GM12878 (cell line): ENCODE measurements around the gene TPST1. TPM values are rescaled to one million over a fixed set of nuclear protein-coding genes. Genes with fewer than 3 reads are reported as not detected.

ENCODE experiments used
- ATAC-seq: fragments of 200-7000 bp; cut with Tn5 transposase; 3 replicates; pipeline ENCODE4 v1.9.1; 2020; ENCODE audit warnings: mild to moderate bottlenecking, moderate library complexity
- BruUV-seq: library from RNA; stranded (reverse); fragments of 400-500 nt; replicated peaks from 2 replicates; lab custom pipeline; 2021; lab: Mats Ljungman, UMichigan
- CTCF ChIA-PET: fragments of 300-600 bp; sonication (Branson Sonifier 250); formaldehyde crosslinking; extraction: SDS; loops from one replicate; lab custom pipeline; 2021; ENCODE audit warnings: inconsistent platforms; lab: Yijun Ruan, JAX
- POLR2A ChIA-PET: fragments of 350-600 bp; formaldehyde crosslinking; extraction: SDS; loops from one replicate; lab custom pipeline; 2021; ENCODE audit warnings: inconsistent platforms; lab: Charles Lee
- RAD21 ChIA-PET: fragments of 300-600 bp; sonication (Branson Sonifier 250); formaldehyde crosslinking; loops from one replicate; lab custom pipeline; 2023; ENCODE audit warnings: antibody characterized with exemption; ENCODE audit not compliant: unreplicated experiment; lab: Charles Lee
- SMC1A ChIA-PET: fragments of 300-600 bp; sonication (Branson Sonifier 250); formaldehyde crosslinking; loops from one replicate; lab custom pipeline; 2023; ENCODE audit not compliant: unreplicated experiment, uncharacterized antibody; lab: Charles Lee
- DNase-seq: peaks from one replicate; pipeline ENCODE4 v3.0.0-alpha.2; 2011; ENCODE audit warnings: low read depth, low spot score
- FAIRE-seq: peaks from 3 replicates; lab custom pipeline; 2011; peaks lifted over from hg19 to GRCh38; lab: Jason Lieb, UNC
- H2AFZ ChIP-seq: 2 replicates; pipeline ENCODE4 v1.6.0; 2011; ENCODE audit warnings: low read depth, low read length, control low read depth; ENCODE audit not compliant: control insufficient read depth
- H3K27ac ChIP-seq: 2 replicates; pipeline ENCODE4 v1.5.1; 2011; ENCODE audit warnings: control low read depth; ENCODE audit not compliant: control insufficient read depth, insufficient read depth
- H3K27me3 ChIP-seq, 2 experiments: replicated peaks in 1 of 2; 2 replicates each; pipeline versions ENCODE4 v1.6.0 to v1.6.1; 2011; ENCODE audit warnings: low read length in 1 of 2; ENCODE audit not compliant: control insufficient read depth in 2 of 2, insufficient read depth in 2 of 2
- H3K36me3 ChIP-seq, 2 experiments: 2 replicates each; pipeline ENCODE4 v1.5.1; 2011; ENCODE audit warnings: low read length in 1 of 2; ENCODE audit not compliant: control insufficient read depth in 2 of 2, insufficient read depth in 2 of 2
- H3K4me1 ChIP-seq: 2 replicates; pipeline ENCODE4 v1.6.1; 2011; ENCODE audit warnings: mild to moderate bottlenecking, low read length, moderate library complexity, mixed read lengths; ENCODE audit not compliant: control insufficient read depth, insufficient read depth
- H3K4me2 ChIP-seq: 2 replicates; pipeline ENCODE4 v1.6.0; 2011; ENCODE audit warnings: control low read depth; ENCODE audit not compliant: control insufficient read depth, insufficient read depth
- H3K4me3 ChIP-seq: fragments of 200-600 bp; sonication (generic); 2 replicates; pipeline ENCODE4 v1.5.1; 2016
- H3K79me2 ChIP-seq: 2 replicates; pipeline ENCODE4 v1.6.0; 2011; ENCODE audit warnings: low read length; ENCODE audit not compliant: control insufficient read depth, insufficient read depth
- H3K9ac ChIP-seq: 2 replicates; pipeline ENCODE4 v1.8.0; 2011; ENCODE audit warnings: low read length, control low read depth, mixed read lengths; ENCODE audit not compliant: control insufficient read depth, insufficient read depth
- H3K9me3 ChIP-seq: replicated peaks from 3 replicates; pipeline ENCODE4 v1.5.1; 2011; ENCODE audit warnings: mild to moderate bottlenecking, low read length; ENCODE audit not compliant: control insufficient read depth, insufficient read depth
- H4K20me1 ChIP-seq: 2 replicates; pipeline ENCODE4 v1.6.0; 2011; ENCODE audit not compliant: control insufficient read depth, insufficient read depth
- BMI1 ChIP-seq: fragments of 450-650 bp; IDR thresholded peaks from 2 replicates; pipeline ENCODE4 v1.6.1; 2016; ENCODE audit warnings: mild to moderate bottlenecking, moderate library complexity, borderline replicate concordance
- CREM ChIP-seq: IDR thresholded peaks from 2 replicates; pipeline ENCODE4 v1.6.1; 2014; ENCODE audit warnings: antibody characterized with exemption, low read depth
- FOXK2 ChIP-seq: fragments of 450-650 bp; IDR thresholded peaks from 2 replicates; pipeline ENCODE4 v1.6.1; 2017; ENCODE audit warnings: mild to moderate bottlenecking, moderate library complexity
- GABPA ChIP-seq: IDR thresholded peaks from 2 replicates; pipeline ENCODE4 v1.6.1; 2014; ENCODE audit warnings: antibody characterized with exemption, low read depth, mild to moderate bottlenecking, inconsistent platforms
- JUNB ChIP-seq: IDR thresholded peaks from 2 replicates; pipeline ENCODE4 v1.6.1; 2016; ENCODE audit warnings: antibody characterized with exemption, mild to moderate bottlenecking
- NR2F1 ChIP-seq: fragments of 450-650 bp; conservative IDR thresholded peaks from 2 replicates; pipeline ENCODE4 v1.6.1; 2017; ENCODE audit warnings: mild to moderate bottlenecking
- RBBP5 ChIP-seq: fragments of 200-600 bp; sonication (generic); conservative IDR thresholded peaks from 2 replicates; pipeline ENCODE4 v1.6.1; 2016
- SMARCA5 ChIP-seq: fragments of 450-650 bp; IDR thresholded peaks from 2 replicates; pipeline ENCODE4 v1.6.1; 2017; ENCODE audit warnings: mild to moderate bottlenecking
- YY1 ChIP-seq: IDR thresholded peaks from 2 replicates; pipeline ENCODE4 v1.6.1; 2011; ENCODE audit warnings: low read depth, mild to moderate bottlenecking, low read length
- ZNF217 ChIP-seq: fragments of 450-650 bp; IDR thresholded peaks from 2 replicates; pipeline ENCODE4 v1.6.1; 2017; ENCODE audit warnings: antibody characterized with exemption, mild to moderate bottlenecking
- WGBS: methylation state at CpG from one replicate; pipeline ENCODE4 v1.1.6; 2016; ENCODE audit warnings: low lambda C conversion rate; ENCODE audit not compliant: insufficient replicate concordance, insufficient coverage; ENCODE audit errors: missing lambda C conversion rate; 5-methylcytosine and 5-hydroxymethylcytosine counted together
- in situ Hi-C: fragments of 300-500 bp; cut with MboI; formaldehyde crosslinking; loops from 9 replicates; pipeline ENCODE4 v1.14.3; 2018; ENCODE audit warnings: mixed read lengths
- intact Hi-C: fragments of 100-400 bp; cut with micrococcal nuclease; formaldehyde crosslinking; loops from one replicate; pipeline ENCODE4 v1.14.2; 2022; ENCODE audit not compliant: unreplicated experiment
- polyA plus RNA-seq, 11 experiments: library from polyadenylated mRNA; depleted of rRNA in 4 of 11; unstranded in 6 of 11; stranded (reverse) in 5 of 11; fragments of >200 nt; fragmentation: Nextera tagmentation in 4 of 11; fragmentation: Illumina TruSeq in 1 of 11; extraction: Ambion mirVana in 4 of 11; extraction: Trizol in 1 of 11; gene quantifications; 1 replicate in 1 of 11; 2 replicates in 10 of 11; pipeline versions ENCODE4 v1.2.1 to v1.2.3, GENCODE V29; 2011 to 2016; ENCODE audit warnings: inconsistent platforms in 2 of 11, missing spikeins in 2 of 11, low read depth in 1 of 11
- total RNA-seq, 4 experiments: library from RNA; depleted of rRNA in 3 of 4; stranded (reverse); fragments of >200 nt in 3 of 4; fragmentation: Illumina TruSeq in 1 of 4; extraction: Trizol in 1 of 4; gene quantifications; 2 replicates each; pipeline versions ENCODE4 v1.2.1 to v1.2.3, GENCODE V29; 2013 to 2021
- TF ChIP-seq, protein P1 (sequence below): fragments of 450-650 bp; IDR thresholded peaks from 2 replicates; pipeline ENCODE4 v1.6.1; 2016; ENCODE audit warnings: mild to moderate bottlenecking, moderate library complexity, borderline replicate concordance
- TF ChIP-seq, protein P2 (sequence below): fragments of 150-350 bp; IDR thresholded peaks from 2 replicates; pipeline ENCODE4 v1.6.1; 2014; ENCODE audit warnings: mild to moderate bottlenecking, low read depth, low read length
- TF ChIP-seq, protein P3 (sequence below): fragments of 450-650 bp; IDR thresholded peaks from 2 replicates; pipeline ENCODE4 v1.6.1; 2017; ENCODE audit warnings: antibody characterized with exemption, mild to moderate bottlenecking, moderate library complexity

TPST1 gene
- total and polyA plus RNA-seq, 10 of the 15 experiments (the other 5 are each of a cell fraction or from before 2014, with no cell fraction given): 1.1 to 10.6 (median 7.5) TPM

DNA sequence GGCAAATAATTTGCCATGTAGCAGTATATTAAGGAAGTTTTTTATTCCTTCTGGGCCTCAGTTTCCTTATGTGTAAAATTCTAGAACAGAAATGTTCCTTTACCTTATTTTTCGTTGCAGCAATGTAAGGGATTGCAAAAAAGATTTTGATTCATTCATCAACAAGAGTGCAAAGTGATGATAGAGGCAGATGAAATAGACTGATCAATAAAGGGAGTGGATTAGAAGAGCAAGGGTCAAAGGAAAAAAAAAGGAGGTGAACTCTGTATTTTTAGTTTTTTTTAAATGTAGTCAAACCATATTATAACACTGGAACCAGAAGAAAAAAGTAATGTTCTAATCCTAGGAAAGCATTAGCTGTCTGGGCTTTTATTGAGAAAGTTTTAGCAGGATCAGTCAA lies 14.7 kb downstream of the TPST1 start:
- 29% methylated on average over 1 of the region's 1 CpG for WGBS
- no peaks in the 10 kb centered on the region for H3K4me1 ChIP-seq
- ChIA-PET RAD21 (no interaction called here), CTCF (no interaction called here), POLR2A (no interaction called here), SMC1A (no interaction called here)
- H3K9me3 ChIP-seq: no peaks in the 10 kb centered on the region
- H3K4me2 ChIP-seq: no peak overlapping the region
- no peak overlapping the region for H2AFZ ChIP-seq
- H3K79me2 ChIP-seq: no peaks in the 10 kb centered on the region
- intact Hi-C loops (no loop called here), in situ Hi-C loops (no loop called here)
- no TSS peak for BruUV-seq
- no peak for FAIRE-seq
- H3K4me3 ChIP-seq: no peak overlapping the region
- H3K9ac ChIP-seq: no peak overlapping the region
- no peaks in the 10 kb centered on the region for H3K27me3 ChIP-seq
- no peaks in the 10 kb centered on the region for H4K20me1 ChIP-seq
- DNase-seq: no peak
- no peaks in the 10 kb centered on the region for H3K36me3 ChIP-seq
- no peak overlapping the region for H3K27ac ChIP-seq
- ATAC-seq: no peak
- TF ChIP-seq GABPA (no peak), CREM (no peak), NR2F1 (no peak), JUNB (no peak), ZNF217 (no peak), SMARCA5 (no peak), YY1 (no peak), FOXK2 (no peak), RBBP5 (no peak), BMI1 (no peak)
- TF ChIP-seq, protein P1, sequence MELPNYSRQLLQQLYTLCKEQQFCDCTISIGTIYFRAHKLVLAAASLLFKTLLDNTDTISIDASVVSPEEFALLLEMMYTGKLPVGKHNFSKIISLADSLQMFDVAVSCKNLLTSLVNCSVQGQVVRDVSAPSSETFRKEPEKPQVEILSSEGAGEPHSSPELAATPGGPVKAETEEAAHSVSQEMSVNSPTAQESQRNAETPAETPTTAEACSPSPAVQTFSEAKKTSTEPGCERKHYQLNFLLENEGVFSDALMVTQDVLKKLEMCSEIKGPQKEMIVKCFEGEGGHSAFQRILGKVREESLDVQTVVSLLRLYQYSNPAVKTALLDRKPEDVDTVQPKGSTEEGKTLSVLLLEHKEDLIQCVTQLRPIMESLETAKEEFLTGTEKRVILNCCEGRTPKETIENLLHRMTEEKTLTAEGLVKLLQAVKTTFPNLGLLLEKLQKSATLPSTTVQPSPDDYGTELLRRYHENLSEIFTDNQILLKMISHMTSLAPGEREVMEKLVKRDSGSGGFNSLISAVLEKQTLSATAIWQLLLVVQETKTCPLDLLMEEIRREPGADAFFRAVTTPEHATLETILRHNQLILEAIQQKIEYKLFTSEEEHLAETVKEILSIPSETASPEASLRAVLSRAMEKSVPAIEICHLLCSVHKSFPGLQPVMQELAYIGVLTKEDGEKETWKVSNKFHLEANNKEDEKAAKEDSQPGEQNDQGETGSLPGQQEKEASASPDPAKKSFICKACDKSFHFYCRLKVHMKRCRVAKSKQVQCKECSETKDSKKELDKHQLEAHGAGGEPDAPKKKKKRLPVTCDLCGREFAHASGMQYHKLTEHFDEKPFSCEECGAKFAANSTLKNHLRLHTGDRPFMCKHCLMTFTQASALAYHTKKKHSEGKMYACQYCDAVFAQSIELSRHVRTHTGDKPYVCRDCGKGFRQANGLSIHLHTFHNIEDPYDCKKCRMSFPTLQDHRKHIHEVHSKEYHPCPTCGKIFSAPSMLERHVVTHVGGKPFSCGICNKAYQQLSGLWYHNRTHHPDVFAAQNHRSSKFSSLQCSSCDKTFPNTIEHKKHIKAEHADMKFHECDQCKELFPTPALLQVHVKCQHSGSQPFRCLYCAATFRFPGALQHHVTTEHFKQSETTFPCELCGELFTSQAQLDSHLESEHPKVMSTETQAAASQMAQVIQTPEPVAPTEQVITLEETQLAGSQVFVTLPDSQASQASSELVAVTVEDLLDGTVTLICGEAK: no peak
- TF ChIP-seq, protein P2, sequence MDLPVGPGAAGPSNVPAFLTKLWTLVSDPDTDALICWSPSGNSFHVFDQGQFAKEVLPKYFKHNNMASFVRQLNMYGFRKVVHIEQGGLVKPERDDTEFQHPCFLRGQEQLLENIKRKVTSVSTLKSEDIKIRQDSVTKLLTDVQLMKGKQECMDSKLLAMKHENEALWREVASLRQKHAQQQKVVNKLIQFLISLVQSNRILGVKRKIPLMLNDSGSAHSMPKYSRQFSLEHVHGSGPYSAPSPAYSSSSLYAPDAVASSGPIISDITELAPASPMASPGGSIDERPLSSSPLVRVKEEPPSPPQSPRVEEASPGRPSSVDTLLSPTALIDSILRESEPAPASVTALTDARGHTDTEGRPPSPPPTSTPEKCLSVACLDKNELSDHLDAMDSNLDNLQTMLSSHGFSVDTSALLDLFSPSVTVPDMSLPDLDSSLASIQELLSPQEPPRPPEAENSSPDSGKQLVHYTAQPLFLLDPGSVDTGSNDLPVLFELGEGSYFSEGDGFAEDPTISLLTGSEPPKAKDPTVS: no peak
- TF ChIP-seq, protein P3, sequence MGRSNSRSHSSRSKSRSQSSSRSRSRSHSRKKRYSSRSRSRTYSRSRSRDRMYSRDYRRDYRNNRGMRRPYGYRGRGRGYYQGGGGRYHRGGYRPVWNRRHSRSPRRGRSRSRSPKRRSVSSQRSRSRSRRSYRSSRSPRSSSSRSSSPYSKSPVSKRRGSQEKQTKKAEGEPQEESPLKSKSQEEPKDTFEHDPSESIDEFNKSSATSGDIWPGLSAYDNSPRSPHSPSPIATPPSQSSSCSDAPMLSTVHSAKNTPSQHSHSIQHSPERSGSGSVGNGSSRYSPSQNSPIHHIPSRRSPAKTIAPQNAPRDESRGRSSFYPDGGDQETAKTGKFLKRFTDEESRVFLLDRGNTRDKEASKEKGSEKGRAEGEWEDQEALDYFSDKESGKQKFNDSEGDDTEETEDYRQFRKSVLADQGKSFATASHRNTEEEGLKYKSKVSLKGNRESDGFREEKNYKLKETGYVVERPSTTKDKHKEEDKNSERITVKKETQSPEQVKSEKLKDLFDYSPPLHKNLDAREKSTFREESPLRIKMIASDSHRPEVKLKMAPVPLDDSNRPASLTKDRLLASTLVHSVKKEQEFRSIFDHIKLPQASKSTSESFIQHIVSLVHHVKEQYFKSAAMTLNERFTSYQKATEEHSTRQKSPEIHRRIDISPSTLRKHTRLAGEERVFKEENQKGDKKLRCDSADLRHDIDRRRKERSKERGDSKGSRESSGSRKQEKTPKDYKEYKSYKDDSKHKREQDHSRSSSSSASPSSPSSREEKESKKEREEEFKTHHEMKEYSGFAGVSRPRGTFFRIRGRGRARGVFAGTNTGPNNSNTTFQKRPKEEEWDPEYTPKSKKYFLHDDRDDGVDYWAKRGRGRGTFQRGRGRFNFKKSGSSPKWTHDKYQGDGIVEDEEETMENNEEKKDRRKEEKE: no peak
